Measurements from ENCODE around the gene DDX60. TPM values are rescaled to one million over a fixed set of nuclear protein-coding genes. Genes with fewer than 3 reads are reported as not detected.

Gene DDX60
- total and polyA plus RNA-seq, 2 donors (not counting 3 experiments of a cell fraction or from before 2014, with no cell fraction given), result 3.8 to 9.3 TPM

DNA sequence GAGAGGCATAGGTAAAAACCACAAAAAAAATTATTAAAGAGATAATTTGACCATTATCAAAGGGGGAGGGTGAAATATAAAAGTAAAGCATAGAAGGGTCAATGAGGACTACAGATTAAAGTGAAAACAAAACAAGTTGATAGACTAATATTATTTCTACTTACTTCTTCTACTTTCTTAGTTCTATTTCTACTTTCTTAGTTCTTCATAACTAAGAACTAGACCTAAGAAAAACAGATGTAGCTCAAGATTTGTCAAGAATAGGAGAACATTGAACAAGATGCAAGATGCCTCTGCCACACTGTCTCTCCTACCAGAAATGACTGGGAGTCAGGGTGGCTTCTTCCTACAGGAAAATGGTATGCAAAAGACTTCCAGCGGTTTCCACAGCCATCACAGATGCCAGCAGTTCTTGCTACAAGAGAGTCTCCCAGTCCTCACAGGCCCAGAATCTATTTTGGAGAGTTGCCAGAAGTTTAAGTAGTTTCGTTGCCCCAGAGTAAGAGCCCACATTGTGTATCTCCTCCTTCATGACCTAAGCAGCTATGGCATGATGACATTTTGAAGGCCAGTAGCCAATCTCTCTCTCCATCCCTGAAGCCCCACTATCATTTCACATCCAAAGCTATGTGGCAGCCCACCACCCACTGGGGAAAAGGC is 42.9 kb upstream of the DDX60 start:
- Histone ChIP-seq H3K4me3 (replicated peaks in 1 of 3; ENCODE audit: insufficient read depth in 1 of 3, low read depth in 1 of 3, low read length in 3 of 3) (no peak overlapping the region), H2AFZ (ENCODE audit: low read depth, low read length) (no peak overlapping the region), H3K9ac (replicated peaks; ENCODE audit: extremely low read depth, insufficient read depth, low read length) (no peak overlapping the region), H3K9me1 (replicated peaks; ENCODE audit: control insufficient read depth, extremely low read depth, insufficient read depth, low read length) (no peaks in the 10 kb centered on the region), H3K4me1 (ENCODE audit: control insufficient read depth, extremely low read depth, insufficient read depth, low read length) (no peaks in the 10 kb centered on the region), H3K27ac (ENCODE audit: insufficient read depth, low read depth, low read length) (no peak overlapping the region), H3K36me3 (ENCODE audit: control insufficient read depth in 2 of 2, extremely low read depth in 1 of 2, insufficient read depth in 2 of 2, low read length in 2 of 2) (peaks cover 0 to 17% of the 10 kb centered on the region in 2 experiments), H4K20me1 (replicated peaks; ENCODE audit: control insufficient read depth, extremely low read depth, insufficient read depth, low read length) (no peaks in the 10 kb centered on the region), H3K9me3 (replicated peaks; ENCODE audit: control insufficient read depth, insufficient read depth, low read length) (no peaks in the 10 kb centered on the region), H3K4me2 (ENCODE audit: insufficient read depth, low read length) (no peak overlapping the region), H3K79me2 (ENCODE audit: control insufficient read depth, insufficient read depth, low read length) (no peaks in the 10 kb centered on the region), H3K27me3 (ENCODE audit: control insufficient read depth in 2 of 2, insufficient read depth in 2 of 2, low read length in 2 of 2) (no peaks in the 10 kb centered on the region)
- DNase-seq (ENCODE audit: low read depth, low spot score), result no peak
- CTCF ChIA-PET, result no interaction called here
- intact Hi-C loops (cut with micrococcal nuclease), result no loop called here
- dilution Hi-C loops (cut with MboI; ENCODE audit: extremely low pct_ligation_motif_present, low sequenced_read_pairs), result no loop called here
- no peak for FAIRE-seq
- no TSS peak for BruUV-seq (replicated peaks)
- TF ChIP-seq JUN (IDR thresholded peaks at IDR 0.05; ENCODE audit: borderline replicate concordance, insufficient read depth, insufficient read length, low read depth) (no peak), FOS (IDR thresholded peaks at IDR 0.05; ENCODE audit: borderline replicate concordance, insufficient read depth, low read length) (no peak), MYC (IDR thresholded peaks at IDR 0.05; ENCODE audit: low read depth, low read length) (no peak), POLR2AphosphoS5 (IDR thresholded peaks at IDR 0.05; ENCODE audit: insufficient read depth, low read depth, low read length) (no peak), EZH2 (IDR thresholded peaks at IDR 0.05; ENCODE audit: borderline replicate concordance, low read depth, low read length, severe bottlenecking) (no peak), POLR2A (IDR thresholded peaks at IDR 0.05; ENCODE audit: low read depth, low read length) (no peak), GATA2 (IDR thresholded peaks at IDR 0.05; ENCODE audit: insufficient read depth, insufficient read length, low read depth, low read length) (no peak)
- TF ChIP-seq, protein P1, sequence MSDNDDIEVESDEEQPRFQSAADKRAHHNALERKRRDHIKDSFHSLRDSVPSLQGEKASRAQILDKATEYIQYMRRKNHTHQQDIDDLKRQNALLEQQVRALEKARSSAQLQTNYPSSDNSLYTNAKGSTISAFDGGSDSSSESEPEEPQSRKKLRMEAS (IDR thresholded peaks at IDR 0.05; ENCODE audit: insufficient read depth, insufficient read length), result no peak
- TF ChIP-seq, protein P2, sequence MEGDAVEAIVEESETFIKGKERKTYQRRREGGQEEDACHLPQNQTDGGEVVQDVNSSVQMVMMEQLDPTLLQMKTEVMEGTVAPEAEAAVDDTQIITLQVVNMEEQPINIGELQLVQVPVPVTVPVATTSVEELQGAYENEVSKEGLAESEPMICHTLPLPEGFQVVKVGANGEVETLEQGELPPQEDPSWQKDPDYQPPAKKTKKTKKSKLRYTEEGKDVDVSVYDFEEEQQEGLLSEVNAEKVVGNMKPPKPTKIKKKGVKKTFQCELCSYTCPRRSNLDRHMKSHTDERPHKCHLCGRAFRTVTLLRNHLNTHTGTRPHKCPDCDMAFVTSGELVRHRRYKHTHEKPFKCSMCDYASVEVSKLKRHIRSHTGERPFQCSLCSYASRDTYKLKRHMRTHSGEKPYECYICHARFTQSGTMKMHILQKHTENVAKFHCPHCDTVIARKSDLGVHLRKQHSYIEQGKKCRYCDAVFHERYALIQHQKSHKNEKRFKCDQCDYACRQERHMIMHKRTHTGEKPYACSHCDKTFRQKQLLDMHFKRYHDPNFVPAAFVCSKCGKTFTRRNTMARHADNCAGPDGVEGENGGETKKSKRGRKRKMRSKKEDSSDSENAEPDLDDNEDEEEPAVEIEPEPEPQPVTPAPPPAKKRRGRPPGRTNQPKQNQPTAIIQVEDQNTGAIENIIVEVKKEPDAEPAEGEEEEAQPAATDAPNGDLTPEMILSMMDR (IDR thresholded peaks at IDR 0.05; ENCODE audit: extremely low read depth in 1 of 2, insufficient read depth in 1 of 2, low read depth in 1 of 2, low read length in 2 of 2), result no peak
- POLR2A ChIA-PET, result no interaction called here

Measured in endothelial cell of umbilical vein (primary cell).